HG02798 (cell line): ENCODE measurements around the gene B3GALT5.
"Not testable (repeated sequence)": the region's sequence is repeated elsewhere in the genome, so short reads cannot be mapped to it uniquely, and the experiment has no call there.

ENCODE experiments used
- ATAC-seq: cut with Tn5 transposase; IDR thresholded peaks from one replicate; pipeline ENCODE4 v1.9.1; 2021; ENCODE audit warnings: mild to moderate bottlenecking; ENCODE audit not compliant: unreplicated experiment, poor library complexity

The B3GALT5 gene

DNA sequence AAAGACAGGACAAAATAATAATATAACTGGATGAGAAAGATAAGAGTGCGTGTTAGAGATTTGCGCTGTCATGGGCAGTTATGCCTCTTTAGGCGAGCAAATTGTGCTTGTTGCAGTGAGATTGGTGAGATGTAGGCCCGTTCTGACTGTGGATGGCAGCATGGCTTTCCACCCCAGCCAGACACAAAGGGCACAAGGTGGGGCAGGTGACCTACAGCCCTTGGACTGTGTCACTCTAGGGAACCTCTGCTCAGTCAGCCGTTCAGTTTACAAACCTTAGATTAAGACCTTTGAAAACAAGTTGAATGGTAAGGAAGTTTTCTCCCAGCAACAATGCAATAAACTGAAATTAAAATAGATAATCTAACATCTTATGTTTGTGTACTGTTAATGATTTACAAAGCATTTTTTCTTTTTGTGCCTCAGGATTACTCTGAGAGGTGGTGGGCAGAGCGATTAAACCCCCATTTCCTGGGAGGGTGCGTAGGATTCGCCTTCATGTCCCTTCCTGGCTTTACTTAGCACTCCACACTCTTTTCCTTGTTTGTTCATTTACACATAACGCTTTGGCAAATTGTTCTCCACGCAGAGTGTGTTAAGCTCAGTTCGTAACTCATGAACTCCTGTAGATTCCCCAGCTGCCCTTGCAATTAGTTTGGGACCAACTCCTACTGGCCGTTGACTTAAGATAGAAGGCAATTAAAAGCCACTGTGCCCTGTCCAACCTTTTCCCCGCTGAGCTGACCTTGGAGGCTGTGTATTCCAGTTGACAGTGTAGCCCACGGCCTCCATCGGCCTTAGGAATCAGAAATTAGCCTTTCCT is 74.1 kb downstream of the B3GALT5 start:
- no peak for ATAC-seq

DNA sequence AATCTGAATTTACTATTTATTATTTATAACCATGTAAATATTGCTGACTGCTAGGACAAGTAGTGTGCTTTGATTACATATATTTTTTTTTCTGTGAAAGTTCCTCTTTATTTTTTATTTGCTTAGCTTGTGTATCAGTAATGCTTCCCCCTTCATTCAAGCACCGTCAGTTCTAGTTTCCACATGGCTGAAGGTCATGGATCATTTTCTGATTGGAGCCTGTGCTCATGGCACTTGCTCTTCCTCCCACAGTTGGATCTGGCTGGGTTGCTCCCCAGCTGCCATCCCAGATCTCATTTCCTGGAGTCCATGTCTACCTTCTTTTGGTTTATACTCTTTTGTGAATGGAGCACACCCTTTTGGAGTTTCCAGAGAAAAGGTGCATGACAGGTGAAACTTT is 75.3 kb downstream of the B3GALT5 start:
- ATAC-seq = no peak

DNA sequence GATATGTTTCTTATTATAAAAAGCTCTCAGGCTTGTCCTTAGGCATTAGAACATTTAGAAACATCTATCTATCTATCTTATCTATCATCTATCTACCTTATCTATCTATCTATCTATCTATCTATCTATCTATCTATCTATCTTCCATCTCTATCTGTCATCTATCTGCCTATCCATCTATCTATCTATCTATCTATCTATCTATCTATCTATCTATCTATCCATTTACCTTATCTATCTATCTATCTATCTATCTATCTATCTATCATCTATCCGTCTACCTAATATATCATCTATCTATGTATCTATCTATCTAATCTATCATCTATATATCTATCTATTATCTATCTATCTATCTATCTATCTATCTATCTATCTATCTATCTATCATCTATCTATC is 77.1 kb downstream of the B3GALT5 start:
- ATAC-seq = not testable (repeated sequence)

DNA sequence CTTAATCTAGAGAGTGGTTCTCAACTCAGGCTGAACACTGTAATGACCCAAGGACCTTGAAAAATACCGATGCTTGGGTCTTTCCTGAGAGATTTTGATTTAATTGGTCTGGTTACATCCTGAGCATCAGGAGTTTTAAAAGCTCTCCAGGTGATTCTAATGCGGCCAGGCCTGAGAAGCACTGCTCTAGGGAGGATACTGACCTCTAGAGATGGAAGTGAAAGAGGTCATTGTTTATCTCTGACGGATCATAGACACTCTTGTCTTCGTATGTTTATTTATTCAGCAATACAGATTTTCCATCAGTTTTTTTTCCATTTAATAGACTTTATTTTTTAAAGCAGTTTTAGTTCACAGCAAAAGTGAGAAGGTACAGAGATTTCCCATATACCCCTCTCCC is 77.7 kb downstream of the B3GALT5 start:
- no peak for ATAC-seq

DNA sequence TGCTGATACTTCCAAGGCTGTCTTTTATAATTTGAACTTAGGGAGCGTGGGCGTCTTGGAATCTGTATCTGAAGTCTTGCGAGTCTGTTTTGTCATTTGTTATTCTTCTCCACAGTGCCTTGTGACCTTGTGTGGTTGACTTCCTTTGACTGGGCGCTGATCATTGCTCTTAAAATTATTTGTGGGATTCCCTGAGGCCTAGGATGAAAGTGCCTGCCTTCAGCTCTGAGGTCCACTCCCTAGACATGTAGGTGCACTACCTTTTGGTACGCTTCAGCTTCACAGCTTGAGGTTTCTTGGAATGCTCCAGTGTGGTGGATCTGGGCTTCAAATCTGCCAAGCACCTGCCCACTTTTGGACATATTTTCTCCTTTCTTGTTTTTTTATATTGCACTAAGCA is 82.0 kb downstream of the B3GALT5 start:
- no peak for ATAC-seq

DNA sequence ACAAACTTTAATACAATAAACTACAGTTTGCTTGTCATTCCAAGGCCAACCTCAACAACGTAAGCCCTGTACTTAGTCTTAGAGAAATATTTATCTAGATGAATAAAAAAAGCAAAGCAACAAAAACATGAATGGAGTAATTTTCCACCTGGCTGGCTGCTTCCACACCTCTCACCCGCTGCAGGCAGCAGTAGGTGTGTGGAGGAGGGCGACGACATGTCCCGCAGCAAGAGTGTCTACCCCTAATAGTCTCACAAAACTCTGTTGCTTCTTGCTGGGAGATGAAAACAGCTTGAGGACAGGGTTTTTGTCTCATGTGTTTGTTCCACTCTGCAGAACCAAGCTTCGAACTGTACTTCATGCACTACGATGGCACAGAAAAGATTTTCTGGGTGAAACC is 83.5 kb downstream of the B3GALT5 start:
- no peak for ATAC-seq

DNA sequence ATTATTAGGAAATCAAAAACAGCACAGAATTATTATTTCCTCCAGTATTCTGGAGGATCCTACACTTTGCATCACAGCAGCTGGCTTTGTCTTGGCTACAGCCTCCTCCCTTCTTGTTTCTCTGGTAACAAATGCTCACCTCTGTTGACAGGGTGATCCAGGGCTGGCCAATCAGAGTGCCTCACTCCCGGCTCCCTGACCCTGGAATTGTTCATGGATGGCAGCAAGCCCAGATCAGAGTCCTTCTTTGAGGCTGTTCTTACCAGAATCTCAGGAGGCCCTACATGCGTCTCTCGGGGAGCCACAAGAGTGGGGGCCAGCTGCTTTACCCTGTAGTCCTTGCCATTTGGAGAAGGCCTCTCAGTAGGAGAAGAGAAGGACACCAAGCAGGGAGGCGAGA is 83.9 kb downstream of the B3GALT5 start:
- no peak for ATAC-seq

DNA sequence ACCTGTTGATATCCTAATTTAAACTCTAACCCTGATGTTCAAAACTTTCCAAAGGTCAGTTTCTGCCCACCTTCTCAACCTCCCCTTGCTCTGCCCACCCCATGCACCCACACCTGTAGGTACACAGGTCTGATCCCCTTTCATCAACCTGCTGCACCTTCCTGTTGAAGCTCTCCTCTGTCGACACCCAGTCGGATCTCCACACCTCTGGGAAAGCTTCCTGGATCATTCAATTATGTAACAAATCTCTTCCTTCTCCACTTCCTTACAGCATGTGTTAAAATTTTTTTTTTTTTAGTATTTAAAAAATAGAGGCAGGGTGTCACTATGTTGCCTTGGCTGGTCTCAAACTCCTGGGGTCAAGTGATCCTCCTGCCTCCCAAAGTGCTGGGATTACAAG is 87.6 kb downstream of the B3GALT5 start:
- ATAC-seq = no peak

DNA sequence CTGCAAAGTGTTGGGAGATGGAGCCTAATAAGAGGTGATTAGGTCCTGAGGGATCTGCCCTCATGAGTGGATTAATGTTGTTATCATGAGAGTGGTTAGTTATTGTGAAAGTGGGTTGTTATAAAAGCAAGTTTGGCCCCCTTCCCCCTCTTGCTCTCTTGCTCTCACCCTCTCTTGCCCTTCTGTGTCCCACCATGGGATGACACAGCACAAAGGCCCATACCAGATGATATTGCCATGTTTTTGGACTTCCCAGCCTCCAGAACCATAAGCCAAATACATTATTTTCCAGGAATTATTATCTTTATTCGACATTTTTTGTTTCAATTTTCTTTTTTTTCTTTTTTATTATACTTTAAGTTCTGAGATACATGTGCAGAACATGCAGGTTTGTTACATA is 90.8 kb downstream of the B3GALT5 start:
- no peak for ATAC-seq

DNA sequence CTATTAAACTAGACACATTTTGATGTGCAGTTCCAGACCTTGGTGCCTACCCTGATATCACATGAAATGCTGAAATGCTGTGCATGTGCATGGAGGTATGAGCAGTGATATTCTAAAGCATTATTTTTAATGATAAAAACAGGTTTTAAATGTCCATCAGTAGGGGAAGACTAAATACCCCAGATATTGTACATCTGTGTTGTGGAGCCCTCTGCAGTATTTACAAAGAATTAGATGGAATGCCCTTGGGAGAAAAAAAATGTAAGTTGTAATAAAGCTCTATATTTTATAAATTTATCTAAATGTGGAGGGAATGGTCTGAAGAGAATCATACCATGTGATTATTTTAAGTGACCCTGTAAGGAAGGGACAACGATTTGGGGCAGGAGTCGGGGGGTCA is 93.1 kb downstream of the B3GALT5 start:
- ATAC-seq = no peak

DNA sequence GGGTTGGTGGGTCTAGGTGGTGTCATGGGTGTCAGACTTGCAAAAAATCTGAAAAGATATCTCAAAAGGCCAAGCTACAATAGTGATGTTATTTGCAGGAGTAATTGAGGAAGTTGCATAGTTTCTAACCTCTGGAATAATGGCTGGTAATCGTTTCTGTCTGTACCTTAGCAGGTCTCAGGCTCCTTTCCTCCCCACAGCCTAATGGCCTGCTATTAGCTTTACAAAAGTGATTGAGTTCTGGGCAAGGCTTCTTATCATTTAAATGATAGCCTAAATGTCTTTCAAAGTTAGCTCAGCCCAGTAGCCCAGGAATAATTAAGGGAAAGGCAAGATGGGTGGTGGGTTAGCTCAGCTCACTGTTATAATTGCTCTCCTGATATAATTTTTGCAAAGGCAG is 94.6 kb downstream of the B3GALT5 start:
- no peak for ATAC-seq

DNA sequence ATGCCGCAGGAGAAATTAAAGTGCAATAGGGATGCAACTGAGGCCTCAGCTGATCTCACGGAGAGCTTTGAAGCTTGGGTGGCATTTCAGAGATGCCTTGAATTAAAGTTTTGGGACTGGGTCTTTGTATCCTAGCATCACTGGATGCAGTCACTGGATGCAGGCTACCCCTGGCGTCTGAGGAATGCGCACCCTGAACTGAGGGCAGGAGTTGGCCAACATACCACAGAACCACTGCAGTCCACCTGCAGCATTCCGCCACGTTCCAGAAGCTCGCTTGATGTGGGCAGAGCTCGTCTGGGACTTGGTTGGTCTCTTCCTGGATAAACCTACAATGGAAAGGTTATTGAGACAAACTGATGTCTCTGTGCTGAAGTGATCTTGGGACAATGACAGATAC is 98.1 kb downstream of the B3GALT5 start:
- no peak for ATAC-seq

DNA sequence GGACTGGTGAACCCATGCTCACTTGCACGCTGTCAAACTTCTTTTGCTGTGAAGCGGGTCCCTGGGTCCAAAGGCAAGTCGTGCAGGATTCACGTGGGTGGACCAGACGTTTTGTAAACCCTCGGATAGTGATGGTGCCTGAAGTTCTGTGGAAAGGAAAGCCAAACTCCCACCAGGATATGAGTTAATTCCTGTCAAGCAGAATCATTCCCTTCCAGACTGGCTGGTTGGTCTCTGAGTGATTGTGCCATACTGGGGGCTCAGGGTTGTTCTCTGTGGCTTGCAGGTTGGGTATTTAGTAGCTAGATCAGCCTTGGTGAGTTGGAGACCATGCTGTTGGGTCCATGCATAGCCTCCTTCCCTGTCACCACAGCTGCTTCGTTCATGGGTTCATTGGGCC is 99.5 kb downstream of the B3GALT5 start:
- ATAC-seq = no peak

DNA sequence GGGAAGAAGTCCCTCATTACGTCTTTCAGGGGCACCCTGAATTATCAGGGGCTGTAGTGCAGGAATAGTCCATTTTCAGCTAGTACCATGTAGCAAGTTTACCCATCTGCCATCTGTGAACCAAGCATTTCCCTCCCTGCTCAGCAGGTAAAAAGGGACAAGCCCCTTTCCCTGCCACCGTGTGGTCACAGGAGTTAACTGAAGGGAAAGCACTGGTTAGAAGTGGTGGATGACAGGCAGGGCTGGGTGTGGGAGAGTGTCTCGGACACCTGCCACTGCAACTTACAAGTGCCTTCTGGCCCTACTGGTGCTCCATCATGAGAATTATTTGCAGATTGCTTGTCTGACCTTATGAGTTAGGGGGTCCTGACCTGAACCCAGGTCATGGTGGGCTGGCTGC is 100.2 kb downstream of the B3GALT5 start:
- ATAC-seq = no peak

DNA sequence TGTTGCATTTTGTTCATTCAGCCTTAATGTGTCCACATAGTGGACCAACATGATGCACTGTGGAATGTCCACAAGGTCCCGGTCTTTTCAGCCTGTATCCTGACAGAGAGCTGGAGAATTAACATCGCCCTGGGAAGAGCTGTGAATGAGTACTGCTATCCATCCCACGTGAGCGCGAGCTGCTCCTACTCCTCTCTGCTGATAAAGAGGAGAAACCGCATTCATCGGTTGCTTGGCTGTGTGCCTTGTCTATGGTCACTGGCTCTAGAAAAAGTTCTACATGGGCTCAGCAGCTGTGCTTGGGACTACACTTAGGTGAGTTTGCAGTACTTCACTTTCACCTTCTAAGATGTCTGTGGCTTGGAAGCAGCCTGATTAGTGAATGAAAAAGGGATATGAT is 101.2 kb downstream of the B3GALT5 start:
- no peak for ATAC-seq

DNA sequence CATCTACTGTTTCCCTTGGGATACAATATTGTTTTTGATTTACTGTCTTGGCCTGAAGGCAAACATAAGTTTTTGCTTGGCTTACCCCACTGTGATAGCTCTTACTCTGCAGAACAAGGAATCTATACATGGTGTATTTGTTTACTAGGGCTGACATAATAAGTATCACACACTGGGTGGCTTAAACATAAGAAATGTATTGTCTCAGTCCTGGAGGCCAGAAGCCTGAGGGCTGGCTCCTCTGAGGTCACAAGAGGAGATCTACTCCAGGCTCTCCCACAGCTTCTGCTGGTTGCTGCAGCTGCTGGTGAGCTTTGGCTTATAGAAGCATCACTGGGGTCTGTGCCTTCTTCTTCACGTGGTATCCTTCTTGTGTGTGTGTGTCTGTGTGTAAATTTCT is 101.6 kb downstream of the B3GALT5 start:
- ATAC-seq = no peak

DNA sequence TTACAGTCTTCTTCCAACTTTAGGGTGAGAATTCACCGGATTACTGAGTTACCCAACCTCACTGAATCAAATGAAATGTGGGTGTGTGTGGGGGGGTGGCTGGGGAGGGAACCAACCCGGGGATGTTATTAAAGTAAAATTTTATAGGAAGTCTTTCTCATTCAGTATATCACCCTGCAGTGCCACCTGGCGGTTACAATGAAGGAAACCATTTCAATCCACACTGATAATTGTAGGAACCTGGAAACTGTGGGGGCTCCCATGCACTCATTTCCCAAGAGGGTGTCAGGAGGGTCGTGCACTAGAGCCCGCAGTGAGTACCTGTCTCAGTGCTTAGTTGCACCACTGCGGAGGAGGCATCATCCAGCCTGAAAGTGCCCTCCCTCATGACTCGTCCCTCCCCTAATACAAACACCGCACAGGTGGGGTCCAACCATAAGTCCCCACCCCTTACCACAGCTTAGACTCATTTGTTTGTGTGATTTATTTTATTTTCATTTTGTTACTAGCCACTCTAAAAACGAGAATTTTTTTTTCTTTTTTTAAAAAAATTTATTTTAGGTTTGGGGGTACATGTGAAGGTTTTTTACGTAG is 103.2 kb downstream of the B3GALT5 start:
- no peak for ATAC-seq

DNA sequence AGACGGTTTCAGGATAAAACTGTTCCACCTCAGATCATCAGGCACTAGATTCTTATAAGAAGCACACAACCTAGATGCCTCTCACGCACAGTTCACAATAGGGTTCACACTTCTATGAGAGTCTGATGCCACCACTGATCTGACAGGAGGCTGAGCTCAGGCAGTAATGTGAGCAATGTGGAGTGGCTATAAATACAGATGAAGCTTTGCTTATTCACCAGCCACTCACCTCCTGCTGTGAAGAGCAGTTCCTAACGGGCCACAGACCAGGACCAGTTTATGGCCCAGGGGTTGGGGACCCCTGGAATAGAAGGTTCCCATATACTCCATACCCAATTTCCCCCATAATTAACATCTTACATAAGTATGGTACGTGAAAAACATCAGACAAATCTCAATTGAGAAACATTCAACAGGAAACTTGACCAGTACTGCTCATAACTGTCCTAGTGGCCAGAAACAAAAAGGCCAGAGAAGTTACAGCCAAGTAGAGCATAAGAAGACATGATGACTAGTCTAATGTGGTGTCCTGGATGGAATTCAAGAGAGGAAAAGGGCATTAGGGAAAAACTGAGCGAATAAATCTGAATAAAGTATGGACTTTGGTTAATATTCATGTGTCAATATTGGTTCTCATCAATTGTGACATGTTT is 107.5 kb downstream of the B3GALT5 start:
- no peak for ATAC-seq

DNA sequence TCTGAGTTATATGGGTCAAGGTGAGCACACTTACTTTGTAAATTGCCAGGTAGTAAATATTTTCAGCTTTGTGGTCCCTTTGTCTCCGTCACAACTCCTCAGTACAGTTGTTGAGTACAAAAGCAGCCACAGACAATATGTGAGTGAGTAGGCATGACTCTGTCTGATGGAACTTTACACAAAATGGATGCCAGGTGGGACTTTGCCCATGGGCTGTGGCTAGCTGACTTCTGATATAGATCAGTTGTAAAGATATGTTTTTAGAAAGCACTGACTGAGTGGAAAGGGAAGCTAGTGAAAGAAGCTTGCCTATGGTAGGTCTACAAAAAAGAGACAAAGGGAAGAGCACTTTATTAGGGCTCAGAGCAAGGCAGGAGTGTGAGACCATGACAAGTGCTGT is 109.1 kb downstream of the B3GALT5 start:
- ATAC-seq = no peak
